NCI-H2029 treated with DMSO at 0.1 percent for 48 hours (cell line): ENCODE results near the gene SPEF1.
"Not testable (repeated sequence)": the region's sequence is repeated elsewhere in the genome, so short reads cannot be mapped to it uniquely, and the experiment has no call there.

Experiments used
- DNase-seq: peaks from one replicate; lab custom pipeline; 2025; lab: John Stamatoyannopoulos, UW

Gene SPEF1

GRCh38 chr20:3781153-3781910 is at the start of gene SPEF1:
SPEF1 (minus strand) TSS chr20:3781448; CDS start chr20:3781287, 161 bp downstream.
- DNase-seq = peak; percentile 66

GRCh38 chr20:3829891-3830290 is 48.6 kb upstream of the SPEF1 start:
- not testable (repeated sequence) for DNase-seq

DNA sequence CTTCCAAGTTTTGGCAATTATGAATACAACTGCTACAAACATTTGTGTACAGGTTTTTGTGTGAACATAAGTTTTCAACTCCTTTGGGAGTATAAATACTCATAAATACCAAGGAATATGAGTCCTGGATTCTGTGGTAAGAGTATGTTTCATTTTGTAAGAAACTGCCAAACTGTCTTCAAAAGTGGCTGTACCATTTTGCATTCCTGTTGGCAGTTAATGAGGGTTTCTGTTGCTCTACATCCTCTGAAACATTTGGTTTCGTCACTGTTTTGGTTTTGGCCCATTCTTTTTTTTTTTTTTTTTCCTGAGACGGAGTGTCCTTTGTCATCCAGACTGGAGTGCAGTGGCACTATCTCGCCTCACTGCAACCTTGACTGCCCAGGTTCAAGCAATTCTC is 47.5 kb upstream of the SPEF1 start:
- no peak for DNase-seq

DNA sequence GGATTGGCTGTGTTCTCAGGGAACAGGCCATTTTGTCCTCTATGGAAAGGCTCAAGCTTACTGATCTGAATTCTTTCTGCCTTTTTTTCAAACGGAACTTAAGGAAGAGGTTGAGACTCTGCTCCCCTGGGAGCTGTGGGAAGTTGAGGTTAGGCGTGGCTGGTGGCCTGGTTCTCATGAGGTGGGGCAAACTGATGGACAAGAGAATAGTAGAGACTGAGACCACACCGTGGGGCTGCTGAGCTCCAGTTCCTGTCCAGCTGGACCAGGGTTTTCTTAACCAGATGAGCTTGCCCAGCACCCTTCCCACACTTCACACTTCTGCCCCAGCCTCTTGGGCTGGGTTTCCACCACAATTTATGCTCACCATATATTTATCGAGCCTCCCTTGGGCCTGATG is 45.2 kb upstream of the SPEF1 start:
- no peak for DNase-seq

DNA sequence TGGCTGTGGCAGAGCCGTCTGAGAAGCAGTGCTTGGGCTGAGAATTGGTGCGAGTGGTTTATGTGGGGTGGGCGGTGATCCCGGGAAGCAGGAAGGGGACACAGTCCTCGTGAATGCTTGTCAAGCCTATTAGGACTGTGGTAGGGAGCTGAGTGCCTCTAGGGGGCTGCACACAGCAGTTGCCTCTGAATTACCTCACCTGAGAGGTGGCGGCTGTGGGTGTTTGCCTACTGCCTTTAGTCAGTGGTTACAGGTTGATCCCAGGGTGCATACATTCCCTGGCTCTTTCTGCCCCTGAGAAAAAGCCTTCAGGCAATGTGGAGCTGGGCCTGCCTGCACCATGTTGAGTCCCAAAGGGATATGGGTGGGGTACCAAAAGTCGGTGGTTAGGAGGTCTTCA is 44.3 kb upstream of the SPEF1 start:
- no peak for DNase-seq

DNA sequence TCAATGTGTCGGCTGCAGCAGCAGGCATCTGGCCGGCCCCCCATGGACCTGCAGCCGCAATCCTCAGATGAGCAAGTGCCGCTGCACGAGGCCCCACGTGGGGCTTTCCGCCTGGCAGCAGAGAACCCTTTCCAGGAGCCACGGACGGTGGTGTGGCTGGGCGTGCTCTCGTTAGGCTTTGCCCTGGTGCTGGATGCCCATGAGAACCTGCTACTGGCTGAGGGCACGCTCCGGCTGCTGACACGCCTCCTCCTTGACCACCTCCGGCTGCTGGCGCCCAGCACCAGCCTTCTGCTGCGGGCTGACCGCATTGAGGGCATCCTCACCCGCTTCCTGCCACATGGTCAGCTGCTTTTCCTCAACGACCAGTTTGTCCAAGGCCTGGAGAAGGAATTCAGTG is 42.6 kb upstream of the SPEF1 start:
- no peak for DNase-seq

GRCh38 chr20:3821996-3822395 is 40.7 kb upstream of the SPEF1 start:
- DNase-seq = no peak

DNA sequence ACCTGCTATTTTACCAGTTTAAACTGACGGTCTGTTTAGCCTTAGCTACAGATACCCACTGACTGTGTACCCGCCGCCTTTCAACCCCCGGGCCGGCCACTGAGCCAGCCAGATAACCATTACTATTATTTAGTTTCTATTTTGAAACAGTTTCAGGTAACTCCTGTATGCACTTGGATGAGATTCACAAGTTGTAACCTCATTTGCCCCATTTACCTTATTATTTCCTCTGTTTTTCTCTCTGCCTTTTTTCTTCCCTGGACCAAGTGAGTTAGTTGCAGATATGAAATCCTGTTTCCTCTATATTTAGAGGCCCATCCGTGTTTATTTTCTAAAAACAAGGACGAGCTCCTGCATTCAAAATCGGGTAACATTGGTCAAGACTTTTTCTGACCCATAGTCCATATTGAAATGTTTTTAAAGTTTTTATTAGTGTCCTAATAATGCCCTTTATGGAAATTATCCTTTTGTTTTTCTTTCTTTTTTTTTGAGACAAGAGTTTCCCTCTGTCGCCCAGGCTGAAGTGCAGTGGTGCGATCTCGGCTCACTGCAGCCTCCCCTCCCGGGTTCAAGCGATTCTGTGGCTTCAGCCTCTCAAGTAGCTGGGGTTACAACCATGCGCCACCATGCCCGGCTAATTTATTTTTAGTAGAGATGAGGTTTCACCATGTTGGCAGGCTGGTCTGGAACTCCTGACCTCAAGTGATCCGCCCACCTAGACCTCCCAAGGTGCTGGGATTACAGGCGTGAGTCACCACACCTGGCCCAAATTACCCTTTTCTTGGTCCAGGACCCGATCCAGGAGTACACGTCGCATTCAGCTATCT is 39.9 kb upstream of the SPEF1 start:
- DNase-seq = no peak

- DNase-seq = peak; percentile 76
Observed at GRCh38 chr20:3820048-3820900, 39.0 kb upstream of the SPEF1 start, which contains the start of gene AP5S1. AP5S1 (plus strand) TSS chr20:3820547; CDS start chr20:3822118, 1,571 bp downstream.

GRCh38 chr20:3819411-3820047 is 38.3 kb upstream of the SPEF1 start:
- no peak for DNase-seq

- DNase-seq = peak; percentile 56
Observed at GRCh38 chr20:3818155-3819151, 37.2 kb upstream of the SPEF1 start.

- DNase-seq = no peak
Observed at GRCh38 chr20:3815703-3816315, 34.6 kb upstream of the SPEF1 start.

GRCh38 chr20:3814928-3815495 is 33.8 kb upstream of the SPEF1 start:
- DNase-seq = no peak

DNA sequence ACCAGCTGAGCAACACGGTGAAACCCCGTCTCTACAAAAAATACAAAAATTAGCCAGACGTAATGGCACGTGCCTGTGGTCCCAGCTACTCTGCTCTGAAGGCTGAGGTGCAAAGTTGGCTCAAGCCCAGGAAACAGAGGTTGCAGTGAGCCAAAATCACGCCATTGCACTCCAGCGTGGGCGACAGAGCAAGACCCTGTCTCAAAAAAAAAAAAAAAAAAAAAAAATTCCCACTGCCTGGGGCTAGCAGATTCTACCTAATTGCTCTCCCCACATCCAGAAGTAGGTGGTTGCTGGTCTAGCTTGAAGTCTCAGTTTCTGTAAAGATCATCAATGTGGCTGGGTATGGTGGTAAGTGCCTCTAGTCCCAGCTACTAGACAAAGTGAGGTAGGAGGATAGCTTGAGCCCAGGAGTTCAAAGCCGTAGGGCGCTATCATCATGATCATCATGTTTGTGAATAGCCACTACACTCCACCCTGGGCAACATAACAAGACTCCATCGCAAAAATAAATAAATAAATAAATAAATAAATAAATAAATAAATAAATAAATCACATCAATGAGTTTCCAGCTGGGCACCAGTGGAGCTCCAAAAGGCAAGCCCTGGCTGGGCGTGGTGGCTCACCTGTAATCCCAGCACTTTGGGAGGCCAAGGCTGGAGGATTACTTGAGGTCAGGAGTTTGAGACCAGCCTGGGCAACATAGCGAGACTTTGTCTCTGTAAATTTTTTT is 32.8 kb upstream of the SPEF1 start:
- no peak for DNase-seq

- DNase-seq = no peak
Observed at GRCh38 chr20:3812975-3813847, 32.0 kb upstream of the SPEF1 start.

DNA sequence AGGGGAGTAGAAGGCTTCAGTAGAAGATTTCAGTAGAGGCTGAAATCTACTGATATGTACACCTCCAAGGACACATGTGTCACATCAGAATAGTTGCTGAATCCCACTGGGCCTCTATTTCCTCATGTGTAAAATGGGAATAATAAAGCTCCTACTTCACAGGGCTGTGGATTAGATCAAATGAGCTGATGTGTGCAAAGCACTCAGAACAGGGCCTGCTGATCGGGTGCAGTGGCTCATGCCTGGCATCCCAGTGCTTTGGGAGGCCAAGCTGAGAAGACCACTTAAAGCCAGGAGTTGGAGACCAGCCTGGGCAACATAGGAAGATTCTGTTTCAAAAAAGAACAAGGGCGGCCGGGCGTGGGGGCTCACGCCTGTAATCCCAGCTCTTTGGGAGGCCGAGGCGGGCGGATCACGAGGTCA is 31.0 kb upstream of the SPEF1 start:
- no peak for DNase-seq

GRCh38 chr20:3811467-3812258 is 30.4 kb upstream of the SPEF1 start:
- peak; percentile 94 for DNase-seq
